Placental epithelial cell (primary cell): ENCODE data around the gene RAB2B. TPM values are rescaled to one million over a fixed set of nuclear protein-coding genes. Genes with fewer than 3 reads are reported as not detected.

ENCODE experiments used
- small RNA-seq: library from RNA; depleted of rRNA; stranded (forward); fragments of <200 nt; gene quantifications from one replicate; pipeline ENCODE3, GENCODE V24; 2012
- total RNA-seq: library from RNA; depleted of rRNA; stranded (reverse); fragments of >200 nt; gene quantifications from 2 replicates; pipeline ENCODE4 v1.2.3, GENCODE V29; 2012

The RAB2B gene
- total RNA-seq, result 17.6 and 17.7 TPM in 2 replicates

DNA sequence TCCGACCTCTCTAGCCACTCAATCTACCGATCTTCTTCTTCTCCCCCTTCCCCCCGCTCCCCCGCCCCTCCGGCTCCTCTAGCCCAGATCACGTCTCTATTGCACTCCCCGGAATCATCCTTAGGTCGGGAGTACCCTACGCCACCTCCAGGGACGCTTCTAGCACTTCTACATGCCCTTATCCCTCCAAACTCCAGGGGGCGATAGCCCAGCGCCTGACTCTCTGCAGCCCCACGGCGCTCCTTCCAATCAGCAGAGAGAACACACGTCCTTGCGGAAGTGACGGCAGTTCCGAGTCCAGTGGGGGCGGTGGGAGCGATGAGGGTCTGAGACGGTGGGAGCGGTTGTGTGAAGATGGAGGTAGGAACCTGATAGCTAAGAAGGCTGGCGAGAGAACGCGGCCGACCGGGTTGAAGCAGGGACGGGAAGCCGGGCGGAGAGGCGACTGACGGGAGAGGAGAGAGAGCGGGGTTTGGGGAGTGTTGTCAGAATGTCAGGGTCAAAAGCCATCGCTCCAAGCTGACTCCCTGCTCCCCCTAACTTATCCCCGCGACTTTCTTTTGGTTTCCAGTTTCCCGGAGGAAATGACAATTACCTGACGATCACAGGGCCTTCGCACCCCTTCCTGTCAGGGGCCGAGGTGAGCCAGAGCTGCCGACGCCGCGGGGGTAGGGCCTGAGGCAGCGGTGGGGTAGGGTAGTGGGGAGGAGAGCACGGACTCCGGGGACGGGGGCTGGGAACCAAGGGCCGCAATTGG, at the start of gene RAB2B, which contains the start of gene TOX4:
Gene RAB2B (minus strand): TSS at position 35 of the 757 bp plus-strand sequence. CDS start 87 bp downstream, outside the sequence.
Gene TOX4 (plus strand): TSS at position 271 of the 757 bp plus-strand sequence. CDS start 84 bp downstream, at position 355.

DNA sequence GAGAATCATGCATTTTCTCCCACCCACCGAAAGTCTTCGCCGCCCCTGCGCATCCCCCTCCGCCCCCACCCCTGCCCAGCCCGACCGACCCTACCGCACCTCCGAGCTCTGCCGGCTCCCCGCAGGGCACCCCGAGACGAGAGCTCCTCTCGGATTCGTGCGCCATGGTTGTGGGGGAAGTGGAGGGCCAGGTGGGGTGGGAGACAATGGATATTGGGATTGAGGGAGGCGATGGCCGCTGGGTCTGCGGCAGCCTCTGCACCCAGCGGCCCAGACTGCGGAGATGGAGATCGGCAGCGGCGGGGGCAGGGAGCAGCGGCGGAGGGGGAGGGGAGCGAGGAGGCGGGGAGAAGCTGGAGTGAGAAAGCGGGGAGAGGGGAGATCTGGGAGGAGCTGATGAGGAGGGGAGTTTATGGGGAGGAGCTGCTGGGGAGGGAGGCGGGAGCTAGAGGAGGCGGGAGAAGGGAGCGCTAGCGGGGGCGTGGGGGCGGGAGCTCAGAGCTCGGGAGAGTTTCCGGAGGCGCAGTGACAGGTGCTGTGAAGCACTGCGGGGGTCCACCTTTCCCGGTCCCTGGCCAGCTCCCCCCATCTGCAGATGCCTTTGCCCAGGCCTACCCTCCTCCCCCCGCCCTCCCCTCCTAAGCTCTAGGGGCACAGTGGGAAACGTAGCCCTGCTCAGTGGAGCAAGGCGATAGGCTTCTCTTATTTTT, 49.4 kb upstream of the RAB2B start, which contains the start of gene SALL2:
Gene SALL2 (minus strand): TSS at position 385 of the 710 bp plus-strand sequence. CDS start 219 bp downstream, at position 166.

DNA sequence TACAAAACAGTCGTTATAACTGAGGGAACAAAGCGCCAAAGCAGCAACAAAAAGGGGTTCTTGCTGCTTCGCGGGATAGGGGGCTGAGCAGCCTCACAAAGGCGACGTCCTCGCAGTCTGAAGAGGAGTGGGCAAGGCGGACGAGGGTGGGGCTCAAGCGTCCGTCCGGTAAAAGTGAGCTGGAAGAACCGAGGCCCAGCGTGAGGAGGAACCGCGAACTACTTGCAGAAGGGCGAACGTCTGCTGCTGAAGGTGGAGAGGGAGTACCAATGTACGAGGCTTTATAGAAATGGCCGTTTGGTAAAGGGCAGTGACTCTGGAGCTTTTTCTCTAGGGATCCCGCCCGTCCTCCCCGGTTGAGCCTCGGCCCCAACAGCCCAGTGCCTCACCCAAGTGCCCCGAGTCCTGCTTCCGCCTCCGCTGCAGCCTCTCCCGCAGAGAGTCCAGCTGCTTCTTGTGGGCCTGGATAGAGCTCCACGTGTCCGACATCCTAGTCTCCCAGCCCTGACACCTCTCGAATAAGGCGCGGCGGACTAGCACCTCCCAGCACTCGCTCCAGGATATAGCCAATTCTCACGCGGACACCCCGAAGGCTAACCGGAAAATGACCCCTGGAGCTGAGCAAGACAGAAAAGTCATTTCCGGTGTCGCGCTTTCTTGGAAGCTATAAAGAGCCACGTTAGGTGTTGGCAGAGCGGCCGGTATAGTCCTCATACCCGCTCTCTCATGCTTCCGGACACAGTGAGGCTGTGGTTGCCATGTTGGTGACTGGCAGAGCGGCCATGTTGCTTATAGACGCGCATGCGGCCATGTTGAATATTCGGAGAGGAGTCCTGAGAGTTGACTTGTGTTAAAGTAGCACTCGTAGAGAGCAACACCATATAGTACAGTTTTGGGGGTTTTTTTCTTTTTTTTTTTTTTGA, 34.2 kb upstream of the RAB2B start, which contains the start of gene METTL3:
Gene METTL3 (minus strand): TSS at position 606 of the 923 bp plus-strand sequence. CDS start 117 bp downstream, at position 489.

DNA sequence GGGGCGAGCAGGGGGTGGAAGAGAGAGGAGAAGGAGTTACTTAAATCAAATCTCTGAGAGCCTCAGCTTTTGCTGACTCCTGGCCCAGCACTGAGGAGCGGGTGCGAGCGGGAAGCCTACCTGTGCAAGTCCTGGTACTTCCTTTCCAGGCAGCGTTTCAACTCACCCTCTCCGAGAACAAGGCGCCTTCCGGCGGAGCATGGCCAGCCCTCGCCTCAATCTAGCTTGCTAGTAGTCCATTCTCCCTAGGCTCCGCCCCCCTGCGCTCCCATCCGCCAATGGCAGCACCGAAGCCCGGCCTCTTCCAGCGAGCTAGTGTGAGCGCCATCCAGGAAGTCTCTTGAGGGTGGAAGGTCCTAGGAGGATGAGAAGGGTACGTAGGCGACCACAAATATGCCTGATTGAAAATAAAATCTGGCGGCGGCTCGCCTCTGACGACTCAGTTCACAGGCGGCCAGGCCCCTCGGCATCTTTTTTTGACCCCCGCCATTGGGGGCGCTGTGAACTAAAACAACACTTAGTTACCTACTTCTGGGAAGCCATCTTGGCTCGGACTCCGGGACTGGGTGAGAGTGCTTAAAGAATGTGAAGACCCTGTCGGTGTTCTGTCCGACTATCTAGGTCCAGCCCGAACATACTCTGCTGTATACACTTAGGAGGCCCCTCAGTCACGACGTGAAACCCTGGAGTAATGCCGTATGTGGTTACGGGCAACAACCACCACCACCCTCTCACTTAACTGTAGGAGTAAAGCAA, 20.7 kb downstream of the RAB2B start, which contains the start of gene CHD8:
Gene CHD8 (minus strand): TSS at position 212 of the 756 bp plus-strand sequence. CDS start 24,480 bp downstream, outside the sequence.

Small RNA genes within 50 kb of the gene (small RNA-seq; reads per million reads assigned to genes)
- not detected for gene RN7SL650P

Other genes with a start within 250 kb of the RAB2B start
- 435 and 934 TPM in 2 replicates for gene HNRNPC, start 207.5 kb downstream of the RAB2B start, total RNA-seq
- not detected in 2 replicates for gene RPGRIP1, start 196.9 kb downstream of the RAB2B start, total RNA-seq
- gene SUPT16H, start 92.9 kb downstream of the RAB2B start, total RNA-seq, result 55.2 and 55.4 TPM in 2 replicates
- gene CHD8, start 20.8 kb downstream of the RAB2B start, total RNA-seq, result 73.8 and 78.4 TPM in 2 replicates
- 37.1 and 39.7 TPM in 2 replicates for gene TOX4, start 236 bp upstream of the RAB2B start, total RNA-seq
- gene METTL3, start 34.4 kb upstream of the RAB2B start, total RNA-seq, result 40.8 and 54.4 TPM in 2 replicates
- 0.65 and 2.4 TPM in 2 replicates for gene SALL2, start 49.4 kb upstream of the RAB2B start, total RNA-seq
- gene OR10G3, start 103.1 kb upstream of the RAB2B start, total RNA-seq, result not detected in 2 replicates
- gene OR10G2, start 158.0 kb upstream of the RAB2B start, total RNA-seq, result not detected in 2 replicates
- gene OR4E2, start 176.9 kb upstream of the RAB2B start, total RNA-seq, result not detected in 2 replicates
- not detected in 2 replicates for gene OR4E1, start 196.9 kb upstream of the RAB2B start, total RNA-seq